ENCODE data around the gene ARHGAP31. TPM values are rescaled to one million over a fixed set of nuclear protein-coding genes. Genes with fewer than 3 reads are reported as not detected.

The ARHGAP31 gene
- total RNA-seq, 1 experiment from 2014 or later: 12.0 TPM

- BruUV-seq (replicated peaks): no TSS peak
Measured at GRCh38 chr3:119326976-119327375, 32.8 kb downstream of the ARHGAP31 start.

DNA sequence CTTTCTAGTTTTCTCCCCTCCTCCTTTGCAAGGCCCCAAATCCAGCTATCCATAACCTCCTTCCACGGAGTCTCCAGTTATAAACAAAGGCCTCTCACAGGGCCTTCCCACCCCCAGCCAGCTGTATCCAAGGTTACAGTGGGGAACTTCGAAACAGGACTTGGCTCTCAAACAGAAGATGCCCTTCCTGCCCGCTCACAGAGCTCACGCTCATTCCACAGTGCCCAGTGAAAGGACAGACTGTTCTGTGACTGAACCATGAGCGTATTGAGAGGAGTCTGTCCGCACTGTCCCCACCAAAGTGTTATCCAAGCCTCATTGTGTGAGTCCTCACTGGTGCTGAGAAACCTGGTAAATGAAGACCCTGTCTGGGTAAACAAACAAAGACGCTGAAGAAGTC lies 35.4 kb downstream of the ARHGAP31 start:
- H3K4me1 ChIP-seq (ENCODE audit: insufficient read depth, low read length, poor library complexity, severe bottlenecking): no peaks in the 10 kb centered on the region
- POLR2A ChIA-PET (ENCODE audit: low non-redundant PET): interaction anchor here (0.7 kb wide), 1 partner anchor 16 kb away, joined by 3 read pairs; no protein-coding TSS in a partner anchor
- no peaks in the 10 kb centered on the region for H3K36me3 ChIP-seq (ENCODE audit: insufficient read depth, low read length, poor library complexity, severe bottlenecking)
- CTCF ChIA-PET: no interaction called here
- no peaks in the 10 kb centered on the region for H3K9me3 ChIP-seq (ENCODE audit: low read depth, low read length, poor library complexity, severe bottlenecking)
- no TSS peak for BruUV-seq (replicated peaks)
- no peak overlapping the region for H3K4me3 ChIP-seq (ENCODE audit: low read depth, low read length, poor library complexity, severe bottlenecking)
- DNase-seq (ENCODE audit: low spot score): no peak
- H3K27me3 ChIP-seq (replicated peaks; ENCODE audit: insufficient read depth, low read depth, low read length, poor library complexity): no peaks in the 10 kb centered on the region
- no peak for TF ChIP-seq EZH2 (IDR thresholded peaks at IDR 0.05; ENCODE audit: borderline replicate concordance, low read depth, low read length, poor library complexity, severe bottlenecking)
- no peak for TF ChIP-seq CTCF (conservative IDR thresholded peaks at IDR 0.05; ENCODE audit: low read depth, low read length)
- no peak overlapping the region for H3K27ac ChIP-seq (ENCODE audit: low read depth, low read length, poor library complexity, severe bottlenecking)
- intact Hi-C loops (cut with micrococcal nuclease; ENCODE audit: unreplicated experiment): no loop called here

More at GRCh38 chr3:119326976-119327375, 32.8 kb downstream of the ARHGAP31 start:
- ChIA-PET CTCF (no interaction called here), POLR2A (ENCODE audit: low non-redundant PET) (no interaction called here)
- TF ChIP-seq EZH2 (IDR thresholded peaks at IDR 0.05; ENCODE audit: borderline replicate concordance, low read depth, low read length, poor library complexity, severe bottlenecking): no peak
- no peak for TF ChIP-seq CTCF (conservative IDR thresholded peaks at IDR 0.05; ENCODE audit: low read depth, low read length)
- Histone ChIP-seq H3K27me3 (replicated peaks; ENCODE audit: insufficient read depth, low read depth, low read length, poor library complexity) (no peaks in the 10 kb centered on the region), H3K4me3 (ENCODE audit: low read depth, low read length, poor library complexity, severe bottlenecking) (no peak overlapping the region), H3K36me3 (ENCODE audit: insufficient read depth, low read length, poor library complexity, severe bottlenecking) (no peaks in the 10 kb centered on the region), H3K9me3 (ENCODE audit: low read depth, low read length, poor library complexity, severe bottlenecking) (no peaks in the 10 kb centered on the region), H3K4me1 (ENCODE audit: insufficient read depth, low read length, poor library complexity, severe bottlenecking) (peaks cover 6% of the 10 kb centered on the region), H3K27ac (ENCODE audit: low read depth, low read length, poor library complexity, severe bottlenecking) (no peak overlapping the region)
- DNase-seq (ENCODE audit: low spot score): no peak
- intact Hi-C loops (cut with micrococcal nuclease; ENCODE audit: unreplicated experiment): no loop called here

- H3K4me1 ChIP-seq (ENCODE audit: insufficient read depth, low read length, poor library complexity, severe bottlenecking): no peaks in the 10 kb centered on the region
- no TSS peak for BruUV-seq (replicated peaks)
- H3K27ac ChIP-seq (ENCODE audit: low read depth, low read length, poor library complexity, severe bottlenecking): no peak overlapping the region
- H3K27me3 ChIP-seq (replicated peaks; ENCODE audit: insufficient read depth, low read depth, low read length, poor library complexity): no peaks in the 10 kb centered on the region
- H3K36me3 ChIP-seq (ENCODE audit: insufficient read depth, low read length, poor library complexity, severe bottlenecking): no peaks in the 10 kb centered on the region
- no peaks in the 10 kb centered on the region for H3K9me3 ChIP-seq (ENCODE audit: low read depth, low read length, poor library complexity, severe bottlenecking)
- TF ChIP-seq EZH2 (IDR thresholded peaks at IDR 0.05; ENCODE audit: borderline replicate concordance, low read depth, low read length, poor library complexity, severe bottlenecking) (no peak), CTCF (conservative IDR thresholded peaks at IDR 0.05; ENCODE audit: low read depth, low read length) (no peak)
- no peak overlapping the region for H3K4me3 ChIP-seq (ENCODE audit: low read depth, low read length, poor library complexity, severe bottlenecking)
- intact Hi-C loops (cut with micrococcal nuclease; ENCODE audit: unreplicated experiment): no loop called here
- no peak for DNase-seq (ENCODE audit: low spot score)
- ChIA-PET POLR2A (ENCODE audit: low non-redundant PET) (interaction anchor here (0.7 kb wide), 1 partner anchor 16 kb away, joined by 3 read pairs; no protein-coding TSS in a partner anchor), CTCF (no interaction called here)
Measured at GRCh38 chr3:119330181-119330580, 36.0 kb downstream of the ARHGAP31 start.
